ENCODE results near the gene GRHPR.
A peak's percentile ranks its signal among the peaks of the same experiment; 100 is the strongest.

The GRHPR gene

GRCh38 chr9:37480759-37481158, 58.3 kb downstream of the GRHPR start:
- H4K20me1 ChIP-seq (ENCODE audit: low read depth, low read length): no peaks in the 10 kb centered on the region

GRCh38 chr9:37485389-37486255, 63.1 kb downstream of the GRHPR start, which contains the start of gene POLR1E:
Gene POLR1E (plus strand): TSS chr9:37485948. CDS start chr9:37486048, 100 bp downstream.
- TF ChIP-seq EZH2phosphoT487 (conservative IDR thresholded peaks at IDR 0.05; ENCODE audit: low read length) (no peak), CTCF (IDR thresholded peaks at IDR 0.05; ENCODE audit: insufficient read depth, low read length, poor library complexity, severe bottlenecking) (no peak)
- H3K9me2 ChIP-seq (replicated peaks; ENCODE audit: insufficient read depth, low read length): no peaks in the 10 kb centered on the region
- H3K4me2 ChIP-seq (ENCODE audit: low read depth, low read length, poor library complexity, severe bottlenecking): peak within 1 kb of the TSS; percentile 78
- peak within 1 kb of the TSS; percentile 92 for H2AFZ ChIP-seq (ENCODE audit: low read depth, low read length, severe bottlenecking)
- H4K20me1 ChIP-seq (ENCODE audit: low read depth, low read length): no peaks in the 10 kb centered on the region
- H3K27me3 ChIP-seq (ENCODE audit: low read length): no peaks in the 10 kb centered on the region
- peaks cover 5% of the 10 kb centered on the region; the same call in 1 of the 2 replicates for H3F3A ChIP-seq (ENCODE audit: insufficient read depth)
- no peaks in the 10 kb centered on the region for H3K9me3 ChIP-seq (ENCODE audit: insufficient read depth, low read length)
- peak within 1 kb of the TSS; percentile 92 for H3K9ac ChIP-seq (ENCODE audit: low read length)
- H3K4me3 ChIP-seq (ENCODE audit: insufficient read depth, low read length, poor library complexity, severe bottlenecking): peak within 1 kb of the TSS; percentile 81
- peaks cover 6% of the 10 kb centered on the region; the same call in 1 of the 2 replicates for H3K36me3 ChIP-seq (ENCODE audit: low read length)
- H3K79me2 ChIP-seq (ENCODE audit: insufficient read depth, low read length): peaks cover 32% of the 10 kb centered on the region
- H3K27ac ChIP-seq (ENCODE audit: low read depth, low read length): peak within 1 kb of the TSS; percentile 62

More at GRCh38 chr9:37480759-37481158, 58.3 kb downstream of the GRHPR start:
- Histone ChIP-seq H3K79me2 (ENCODE audit: insufficient read depth, low read length) (no peaks in the 10 kb centered on the region), H3K27me3 (ENCODE audit: low read length) (no peaks in the 10 kb centered on the region), H3K4me3 (ENCODE audit: insufficient read depth, low read length, poor library complexity, severe bottlenecking) (no peak overlapping the region), H3K9me2 (replicated peaks; ENCODE audit: insufficient read depth, low read length) (no peaks in the 10 kb centered on the region), H3K36me3 (ENCODE audit: low read length) (no peaks in the 10 kb centered on the region), H3K9me3 (ENCODE audit: insufficient read depth, low read length) (no peaks in the 10 kb centered on the region), H3K4me2 (ENCODE audit: low read depth, low read length, poor library complexity, severe bottlenecking) (no peak overlapping the region), H2AFZ (ENCODE audit: low read depth, low read length, severe bottlenecking) (no peak overlapping the region), H3K9ac (ENCODE audit: low read length) (no peak overlapping the region), H3K27ac (ENCODE audit: low read depth, low read length) (no peak overlapping the region), H3F3A (ENCODE audit: insufficient read depth) (peaks cover 5% of the 10 kb centered on the region; the same call in 1 of the 2 replicates)
- peak; percentile 12 for TF ChIP-seq CTCF (IDR thresholded peaks at IDR 0.05; ENCODE audit: insufficient read depth, low read length, poor library complexity, severe bottlenecking)
- TF ChIP-seq EZH2phosphoT487 (conservative IDR thresholded peaks at IDR 0.05; ENCODE audit: low read length): no peak

- no peaks in the 10 kb centered on the region for H3K27me3 ChIP-seq (ENCODE audit: low read length)
- no peak for TF ChIP-seq CTCF (IDR thresholded peaks at IDR 0.05; ENCODE audit: insufficient read depth, low read length, poor library complexity, severe bottlenecking)
- TF ChIP-seq EZH2phosphoT487 (conservative IDR thresholded peaks at IDR 0.05; ENCODE audit: low read length): no peak
- H3K4me2 ChIP-seq (ENCODE audit: low read depth, low read length, poor library complexity, severe bottlenecking): peak overlapping the region; percentile 76
- H4K20me1 ChIP-seq (ENCODE audit: low read depth, low read length): no peaks in the 10 kb centered on the region
- H3K27ac ChIP-seq (ENCODE audit: low read depth, low read length): peak overlapping the region; percentile 49
- peaks cover 11% of the 10 kb centered on the region for H3K36me3 ChIP-seq (ENCODE audit: low read length)
- no peak overlapping the region for H2AFZ ChIP-seq (ENCODE audit: low read depth, low read length, severe bottlenecking)
- no peaks in the 10 kb centered on the region for H3K9me3 ChIP-seq (ENCODE audit: insufficient read depth, low read length)
- H3K9ac ChIP-seq (ENCODE audit: low read length): peak overlapping the region; percentile 92
- H3F3A ChIP-seq (ENCODE audit: insufficient read depth): peaks cover 5% of the 10 kb centered on the region; the same call in 1 of the 2 replicates
- H3K9me2 ChIP-seq (replicated peaks; ENCODE audit: insufficient read depth, low read length): no peaks in the 10 kb centered on the region
- peaks cover 32% of the 10 kb centered on the region for H3K79me2 ChIP-seq (ENCODE audit: insufficient read depth, low read length)
- peak overlapping the region; percentile 81 for H3K4me3 ChIP-seq (ENCODE audit: insufficient read depth, low read length, poor library complexity, severe bottlenecking)
Observed at GRCh38 chr9:37486256-37486615, 63.7 kb downstream of the GRHPR start.
